BE2C (cell line): ENCODE data around the gene LCNL1.
"Not testable (repeated sequence)": the region's sequence is repeated elsewhere in the genome, so short reads cannot be mapped to it uniquely, and the experiment has no call there.

Experiments used
- DNase-seq: peaks from one replicate; pipeline ENCODE4 v3.0.0-alpha.2; 2020
- H3K27me3 ChIP-seq: fragments of 250-450 bp; sonication (Bioruptor Pico); 2 replicates; pipeline ENCODE4 v1.5.1; 2020; ENCODE audit warnings: mild to moderate bottlenecking
- H3K36me3 ChIP-seq: fragments of 250-450 bp; sonication (Bioruptor Pico); 2 replicates; pipeline ENCODE4 v1.5.1; 2020; ENCODE audit warnings: mild to moderate bottlenecking
- H3K4me1 ChIP-seq: fragments of 250-450 bp; sonication (Bioruptor Pico); 2 replicates; pipeline ENCODE4 v1.5.1; 2020
- H3K4me3 ChIP-seq: 2 replicates; pipeline ENCODE4 v1.5.1; 2011; ENCODE audit warnings: low read depth, low read length
- H3K9me3 ChIP-seq: fragments of 250-450 bp; sonication (Bioruptor Pico); 2 replicates; pipeline ENCODE4 v1.5.1; 2020
- TF ChIP-seq, protein P1 (sequence below): IDR thresholded peaks from 2 replicates; pipeline ENCODE4 v1.5.1; 2012; ENCODE audit warnings: mild to moderate bottlenecking, low read depth, low read length

LCNL1 gene

GRCh38 chr9:137002646-137003041 lies 19.9 kb downstream of the LCNL1 start:
- Histone ChIP-seq H3K4me3 (no peak overlapping the region), H3K4me1 (no peaks in the 10 kb centered on the region), H3K36me3 (no peaks in the 10 kb centered on the region), H3K9me3 (no peaks in the 10 kb centered on the region), H3K27me3 (no peaks in the 10 kb centered on the region)
- DNase-seq, result no peak
- TF ChIP-seq, protein P1, sequence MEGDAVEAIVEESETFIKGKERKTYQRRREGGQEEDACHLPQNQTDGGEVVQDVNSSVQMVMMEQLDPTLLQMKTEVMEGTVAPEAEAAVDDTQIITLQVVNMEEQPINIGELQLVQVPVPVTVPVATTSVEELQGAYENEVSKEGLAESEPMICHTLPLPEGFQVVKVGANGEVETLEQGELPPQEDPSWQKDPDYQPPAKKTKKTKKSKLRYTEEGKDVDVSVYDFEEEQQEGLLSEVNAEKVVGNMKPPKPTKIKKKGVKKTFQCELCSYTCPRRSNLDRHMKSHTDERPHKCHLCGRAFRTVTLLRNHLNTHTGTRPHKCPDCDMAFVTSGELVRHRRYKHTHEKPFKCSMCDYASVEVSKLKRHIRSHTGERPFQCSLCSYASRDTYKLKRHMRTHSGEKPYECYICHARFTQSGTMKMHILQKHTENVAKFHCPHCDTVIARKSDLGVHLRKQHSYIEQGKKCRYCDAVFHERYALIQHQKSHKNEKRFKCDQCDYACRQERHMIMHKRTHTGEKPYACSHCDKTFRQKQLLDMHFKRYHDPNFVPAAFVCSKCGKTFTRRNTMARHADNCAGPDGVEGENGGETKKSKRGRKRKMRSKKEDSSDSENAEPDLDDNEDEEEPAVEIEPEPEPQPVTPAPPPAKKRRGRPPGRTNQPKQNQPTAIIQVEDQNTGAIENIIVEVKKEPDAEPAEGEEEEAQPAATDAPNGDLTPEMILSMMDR, result no peak

DNA sequence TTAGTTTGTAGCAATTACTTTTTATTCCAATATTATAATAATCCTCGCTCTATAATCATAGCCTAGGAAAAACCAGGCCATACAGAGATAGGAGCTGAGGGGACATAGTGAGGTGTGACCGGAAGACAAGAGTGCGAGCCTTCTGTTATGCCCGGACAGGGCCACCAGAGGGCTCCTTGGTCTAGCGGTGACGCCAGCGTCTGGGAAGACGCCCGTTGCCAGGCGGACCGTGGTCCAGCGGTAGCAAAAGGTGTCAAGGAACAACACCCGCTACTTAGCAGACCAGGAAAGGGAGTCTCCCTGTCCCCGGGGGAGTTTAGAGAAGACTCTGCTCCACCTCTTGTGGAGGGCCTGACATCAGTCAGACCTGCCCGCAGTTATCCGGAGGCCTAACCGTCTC lies 21.5 kb downstream of the LCNL1 start:
- H3K9me3 ChIP-seq, H3K4me3 ChIP-seq, H3K27me3 ChIP-seq, H3K36me3 ChIP-seq, H3K4me1 ChIP-seq: not testable (repeated sequence)
- TF ChIP-seq, protein P1, result peak; percentile 45
- DNase-seq, result peak; percentile 57

DNA sequence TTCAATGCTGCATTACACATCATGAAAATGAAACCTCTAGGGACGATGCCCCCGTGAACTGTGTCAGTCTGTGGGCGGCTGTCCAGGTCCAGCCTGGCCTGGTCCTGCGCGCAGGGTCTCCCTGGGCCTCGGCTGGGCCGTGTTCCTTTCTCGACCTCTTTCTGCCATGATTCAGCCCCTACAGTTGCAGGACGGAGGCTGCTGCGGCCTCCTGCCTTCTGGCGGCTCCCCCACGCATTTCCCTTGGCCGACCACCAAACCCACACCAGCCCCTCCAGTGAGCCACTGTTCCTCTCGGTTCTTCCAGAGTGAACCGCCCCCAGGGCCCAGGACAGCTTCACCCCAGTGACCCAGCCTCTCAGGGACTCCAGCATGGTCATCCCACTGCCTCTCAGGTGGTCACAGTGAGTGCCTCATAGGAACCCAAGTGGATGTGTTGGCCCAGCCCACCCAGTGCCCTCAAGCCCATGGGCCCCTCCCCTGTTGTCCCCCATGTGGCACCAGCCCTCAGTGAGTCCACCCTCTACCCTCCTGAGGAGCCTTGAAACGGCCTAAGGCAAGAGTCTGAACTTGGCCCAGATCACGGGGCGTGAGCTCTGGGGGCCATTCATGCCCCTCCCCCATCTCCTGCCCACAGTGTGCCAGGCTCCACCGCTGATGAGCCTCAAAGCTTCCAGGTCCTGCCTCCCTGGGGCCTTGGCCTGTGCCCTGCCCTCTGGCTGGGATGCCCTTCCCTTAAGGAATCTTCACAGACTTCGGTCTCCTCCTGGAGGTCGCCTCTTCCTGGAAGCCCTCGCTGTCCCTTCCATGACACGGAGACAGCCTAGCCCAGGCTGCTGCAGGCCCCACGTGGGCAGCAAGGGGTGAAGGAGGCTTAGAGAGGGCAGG lies 23.6 kb downstream of the LCNL1 start:
- Histone ChIP-seq H3K36me3 (no peaks in the 10 kb centered on the region), H3K27me3 (no peaks in the 10 kb centered on the region), H3K4me1 (no peaks in the 10 kb centered on the region), H3K4me3 (no peak overlapping the region), H3K9me3 (no peaks in the 10 kb centered on the region)
- DNase-seq, result no peak
- TF ChIP-seq, protein P1, result no peak

GRCh38 chr9:137007108-137007815 lies 24.5 kb downstream of the LCNL1 start:
- Histone ChIP-seq H3K9me3 (no peaks in the 10 kb centered on the region), H3K36me3 (peaks cover under 1% of the 10 kb centered on the region), H3K27me3 (no peaks in the 10 kb centered on the region), H3K4me1 (no peaks in the 10 kb centered on the region), H3K4me3 (no peak overlapping the region)
- DNase-seq, result no peak
- TF ChIP-seq, protein P1, result no peak

- TF ChIP-seq, protein P1, result no peak
- Histone ChIP-seq H3K9me3 (no peaks in the 10 kb centered on the region), H3K4me3 (no peak overlapping the region), H3K4me1 (no peaks in the 10 kb centered on the region), H3K27me3 (no peaks in the 10 kb centered on the region), H3K36me3 (peaks cover 5% of the 10 kb centered on the region)
- no peak for DNase-seq
Measured at GRCh38 chr9:137007816-137008270, 25.1 kb downstream of the LCNL1 start.

GRCh38 chr9:137008312-137008711 lies 25.5 kb downstream of the LCNL1 start:
- Histone ChIP-seq H3K27me3 (no peaks in the 10 kb centered on the region), H3K36me3 (peaks cover 5% of the 10 kb centered on the region), H3K4me1 (no peaks in the 10 kb centered on the region), H3K9me3 (no peaks in the 10 kb centered on the region), H3K4me3 (no peak overlapping the region)
- DNase-seq, result no peak
- TF ChIP-seq, protein P1, result no peak
